ENCODE measurements around the gene CACNA1E. TPM values are rescaled to one million over a fixed set of nuclear protein-coding genes. Genes with fewer than 3 reads are reported as not detected.

Gene CACNA1E
- total and polyA plus RNA-seq, 2 experiments from 2014 or later: 0.32 to 1.1 TPM

GRCh38 chr1:181433931-181434330, 49.4 kb upstream of the CACNA1E start (continued):
- TF ChIP-seq POLR2AphosphoS5 (IDR thresholded peaks at IDR 0.05; ENCODE audit: low read depth) (no peak), JUNB (IDR thresholded peaks at IDR 0.05; ENCODE audit: unreplicated experiment) (no peak), ZNF114 (CRISPR knock-in tag; IDR thresholded peaks at IDR 0.05) (no peak), EZH2phosphoT487 (IDR thresholded peaks at IDR 0.05; ENCODE audit: unreplicated experiment) (no peak)
- TF ChIP-seq, protein P1, sequence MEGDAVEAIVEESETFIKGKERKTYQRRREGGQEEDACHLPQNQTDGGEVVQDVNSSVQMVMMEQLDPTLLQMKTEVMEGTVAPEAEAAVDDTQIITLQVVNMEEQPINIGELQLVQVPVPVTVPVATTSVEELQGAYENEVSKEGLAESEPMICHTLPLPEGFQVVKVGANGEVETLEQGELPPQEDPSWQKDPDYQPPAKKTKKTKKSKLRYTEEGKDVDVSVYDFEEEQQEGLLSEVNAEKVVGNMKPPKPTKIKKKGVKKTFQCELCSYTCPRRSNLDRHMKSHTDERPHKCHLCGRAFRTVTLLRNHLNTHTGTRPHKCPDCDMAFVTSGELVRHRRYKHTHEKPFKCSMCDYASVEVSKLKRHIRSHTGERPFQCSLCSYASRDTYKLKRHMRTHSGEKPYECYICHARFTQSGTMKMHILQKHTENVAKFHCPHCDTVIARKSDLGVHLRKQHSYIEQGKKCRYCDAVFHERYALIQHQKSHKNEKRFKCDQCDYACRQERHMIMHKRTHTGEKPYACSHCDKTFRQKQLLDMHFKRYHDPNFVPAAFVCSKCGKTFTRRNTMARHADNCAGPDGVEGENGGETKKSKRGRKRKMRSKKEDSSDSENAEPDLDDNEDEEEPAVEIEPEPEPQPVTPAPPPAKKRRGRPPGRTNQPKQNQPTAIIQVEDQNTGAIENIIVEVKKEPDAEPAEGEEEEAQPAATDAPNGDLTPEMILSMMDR (conservative IDR thresholded peaks at IDR 0.05; ENCODE audit: low read depth in 2 of 2): no peak

- H3K27ac Mint-ChIP-seq: no peak overlapping the region
- Histone ChIP-seq H3K4me1 (ENCODE audit: insufficient read depth) (no peaks in the 10 kb centered on the region), H3K36me3 (ENCODE audit: insufficient read depth) (no peaks in the 10 kb centered on the region), H3F3A (replicated peaks; ENCODE audit: low read depth) (no peaks in the 10 kb centered on the region), H2AFZ (no peak overlapping the region), H3K79me2 (replicated peaks; ENCODE audit: insufficient read depth) (no peaks in the 10 kb centered on the region), H3K4me2 (no peak overlapping the region), H3K4me3 (no peak overlapping the region), H3K27ac (ENCODE audit: low read depth) (no peak overlapping the region), H3K27me3 (ENCODE audit: insufficient read depth) (no peaks in the 10 kb centered on the region), H3K9me2 (ENCODE audit: insufficient read depth) (no peaks in the 10 kb centered on the region), H4K20me1 (replicated peaks; ENCODE audit: insufficient read depth) (no peaks in the 10 kb centered on the region)
- no peak for DNase-seq (ENCODE audit: low spot score)
- no peak overlapping the region for H3K4me3 Mint-ChIP-seq
- H3K36me3 Mint-ChIP-seq (ENCODE audit: low read depth): no peaks in the 10 kb centered on the region
- no peak for ATAC-seq
- no peaks in the 10 kb centered on the region for H3K9me3 Mint-ChIP-seq
- peaks cover 3% of the 10 kb centered on the region for H3K4me1 Mint-ChIP-seq
- no peaks in the 10 kb centered on the region for H3K27me3 Mint-ChIP-seq (ENCODE audit: insufficient read depth, low read depth, poor library complexity)
- TF ChIP-seq ZNF331 (CRISPR knock-in tag; IDR thresholded peaks at IDR 0.05; ENCODE audit: low read depth) (no peak), EZH2 (IDR thresholded peaks at IDR 0.05; ENCODE audit: low read depth, unreplicated experiment) (no peak), NANOG (IDR thresholded peaks at IDR 0.05; ENCODE audit: borderline replicate concordance) (no peak), CREB1 (CRISPR knock-in tag; IDR thresholded peaks at IDR 0.05; ENCODE audit: low read depth) (no peak), JUNB (IDR thresholded peaks at IDR 0.05; ENCODE audit: unreplicated experiment) (no peak), STAT1 (IDR thresholded peaks at IDR 0.05; ENCODE audit: unreplicated experiment) (no peak), POLR2AphosphoS5 (IDR thresholded peaks at IDR 0.05; ENCODE audit: low read depth) (no peak), EZH2phosphoT487 (IDR thresholded peaks at IDR 0.05; ENCODE audit: unreplicated experiment) (no peak), ZNF114 (CRISPR knock-in tag; IDR thresholded peaks at IDR 0.05) (no peak), REST (IDR thresholded peaks at IDR 0.05; ENCODE audit: unreplicated experiment) (no peak)
- TF ChIP-seq, protein P2, sequence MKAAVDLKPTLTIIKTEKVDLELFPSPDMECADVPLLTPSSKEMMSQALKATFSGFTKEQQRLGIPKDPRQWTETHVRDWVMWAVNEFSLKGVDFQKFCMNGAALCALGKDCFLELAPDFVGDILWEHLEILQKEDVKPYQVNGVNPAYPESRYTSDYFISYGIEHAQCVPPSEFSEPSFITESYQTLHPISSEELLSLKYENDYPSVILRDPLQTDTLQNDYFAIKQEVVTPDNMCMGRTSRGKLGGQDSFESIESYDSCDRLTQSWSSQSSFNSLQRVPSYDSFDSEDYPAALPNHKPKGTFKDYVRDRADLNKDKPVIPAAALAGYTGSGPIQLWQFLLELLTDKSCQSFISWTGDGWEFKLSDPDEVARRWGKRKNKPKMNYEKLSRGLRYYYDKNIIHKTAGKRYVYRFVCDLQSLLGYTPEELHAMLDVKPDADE (IDR thresholded peaks at IDR 0.05): no peak
- TF ChIP-seq, protein P1 (conservative IDR thresholded peaks at IDR 0.05; ENCODE audit: low read depth in 2 of 2): no peak
Measured at GRCh38 chr1:181438013-181438412, 45.3 kb upstream of the CACNA1E start.
